Stimulated activated CD8-positive, alpha-beta memory T cell treated with anti-CD3 and anti-CD28 coated beads, Interleukin-7, amount 100 ng/mL, for 48 hours (primary cell): ENCODE measurements around the gene ESPN.

Source experiments
- DNase-seq, 2 donors: peaks; one replicate each; pipeline ENCODE4 v3.0.0-alpha.2; 2020; ENCODE audit warnings: low read depth in 1 of 2; ENCODE audit errors: extremely low read depth in 1 of 2

ESPN gene

GRCh38 chr1:6409053-6409452, 15.5 kb upstream of the ESPN start:
- DNase-seq, result no peak

- no peak for DNase-seq
These were observed 14.8 kb upstream of the ESPN start for GRCh38 chr1:6409733-6410132.

- no peak for DNase-seq
These were observed 14.2 kb upstream of the ESPN start for GRCh38 chr1:6410248-6410893.

GRCh38 chr1:6412896-6413295, 11.7 kb upstream of the ESPN start:
- DNase-seq, result no peak

- DNase-seq, result peak in 1 of 2 donors; percentile 36
These were observed 10.1 kb upstream of the ESPN start for GRCh38 chr1:6414443-6414844.

- no peak for DNase-seq
These were observed 9.5 kb upstream of the ESPN start for GRCh38 chr1:6414881-6415626.

GRCh38 chr1:6416295-6416656, 8.3 kb upstream of the ESPN start:
- no peak for DNase-seq

- no peak for DNase-seq
These were observed 7.7 kb upstream of the ESPN start for GRCh38 chr1:6416906-6417305.

GRCh38 chr1:6417961-6418667, 6.5 kb upstream of the ESPN start:
- no peak for DNase-seq

GRCh38 chr1:6418668-6419396, 5.7 kb upstream of the ESPN start:
- no peak for DNase-seq

- no peak for DNase-seq
These were observed 5.2 kb upstream of the ESPN start for GRCh38 chr1:6419397-6419803.

GRCh38 chr1:6419804-6420453, 4.6 kb upstream of the ESPN start, which contains the start of gene HES2:
TSS of gene HES2 (minus strand) at chr1:6419919. CDS start at chr1:6419820, 99 bp downstream.
- no peak for DNase-seq

GRCh38 chr1:6420454-6421042, 4.0 kb upstream of the ESPN start:
- no peak for DNase-seq

GRCh38 chr1:6421266-6421665, 3.3 kb upstream of the ESPN start:
- no peak for DNase-seq

- DNase-seq, result peak; percentile 30 to 48
These were observed 1.1 kb upstream of the ESPN start for GRCh38 chr1:6423321-6423999.

- no peak for DNase-seq
These were observed 493 bp upstream of the ESPN start for GRCh38 chr1:6424000-6424565.

- no peak for DNase-seq
These were observed 1.1 kb downstream of the ESPN start for GRCh38 chr1:6425658-6426057.

- DNase-seq, result no peak
These were observed 1.8 kb downstream of the ESPN start for GRCh38 chr1:6426277-6426971.

- no peak for DNase-seq
These were observed 2.4 kb downstream of the ESPN start for GRCh38 chr1:6426972-6427350.
